ENCODE measurements around the gene USP48. TPM values are rescaled to one million over a fixed set of nuclear protein-coding genes. Genes with fewer than 3 reads are reported as not detected.

Gene USP48
- total RNA-seq, 4 donors from 2014 or later, result 11.5 to 24.4 (median 14.5) TPM

DNA sequence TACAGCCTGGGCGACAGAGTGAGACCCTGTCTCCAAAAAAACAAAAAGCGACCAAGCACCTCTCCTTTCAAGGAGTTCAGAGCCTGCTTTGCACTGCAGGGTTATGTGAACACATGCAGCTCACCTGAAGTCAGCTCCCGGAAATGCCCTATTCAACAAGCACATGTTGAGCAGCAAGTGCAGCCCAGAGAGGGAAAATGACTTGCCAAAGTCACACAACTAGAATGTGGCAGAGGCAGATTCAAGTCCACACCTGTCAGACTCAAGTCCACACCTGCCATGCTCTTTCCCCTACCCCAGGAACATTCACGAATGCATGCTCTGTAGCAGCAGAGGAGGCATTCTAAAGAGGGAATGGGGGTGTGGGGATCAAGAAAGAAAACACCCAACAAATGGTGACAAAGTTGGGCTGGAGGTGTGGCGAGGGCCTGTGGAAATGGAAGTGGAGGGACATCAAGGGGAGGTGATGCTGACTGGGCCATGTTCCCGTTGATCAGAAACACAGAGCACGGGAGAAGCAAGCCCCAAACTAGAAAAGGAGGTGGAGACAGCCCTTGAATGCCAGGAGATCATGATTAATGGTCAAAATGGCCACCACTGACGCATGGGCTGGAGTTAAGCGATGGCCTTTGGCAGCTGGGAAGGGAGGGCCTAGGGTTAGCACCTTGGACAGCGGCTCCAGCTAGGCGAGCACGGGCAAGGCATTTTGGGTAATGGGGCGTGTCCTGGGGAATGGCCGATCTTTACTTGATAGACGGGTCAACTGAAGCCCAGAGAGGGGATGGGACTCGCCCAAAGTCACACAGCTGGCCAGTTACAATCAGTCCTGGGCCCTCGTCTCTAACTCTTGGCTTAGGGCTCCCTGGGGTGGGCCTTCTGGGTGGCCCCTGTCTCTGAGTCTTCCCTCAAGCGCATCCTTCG lies 135.3 kb downstream of the USP48 start:
- H3K27me3 ChIP-seq, result peaks cover 27 to 31% (median 30%) of the 10 kb centered on the region in 3 donors

GRCh38 chr1:21645550-21645949 lies 137.4 kb downstream of the USP48 start:
- Histone ChIP-seq H3K36me3 (no peaks in the 10 kb centered on the region), H3K27ac (no peak overlapping the region), H3K27me3 (peaks cover 11 to 18% (median 17%) of the 10 kb centered on the region in 3 donors), H3K4me1 (no peaks in the 10 kb centered on the region), H3K9me3 (no peaks in the 10 kb centered on the region), H3K4me3 (no peak overlapping the region)
- DNase-seq (no peak), ATAC-seq (no peak)
- TF ChIP-seq, protein P1, sequence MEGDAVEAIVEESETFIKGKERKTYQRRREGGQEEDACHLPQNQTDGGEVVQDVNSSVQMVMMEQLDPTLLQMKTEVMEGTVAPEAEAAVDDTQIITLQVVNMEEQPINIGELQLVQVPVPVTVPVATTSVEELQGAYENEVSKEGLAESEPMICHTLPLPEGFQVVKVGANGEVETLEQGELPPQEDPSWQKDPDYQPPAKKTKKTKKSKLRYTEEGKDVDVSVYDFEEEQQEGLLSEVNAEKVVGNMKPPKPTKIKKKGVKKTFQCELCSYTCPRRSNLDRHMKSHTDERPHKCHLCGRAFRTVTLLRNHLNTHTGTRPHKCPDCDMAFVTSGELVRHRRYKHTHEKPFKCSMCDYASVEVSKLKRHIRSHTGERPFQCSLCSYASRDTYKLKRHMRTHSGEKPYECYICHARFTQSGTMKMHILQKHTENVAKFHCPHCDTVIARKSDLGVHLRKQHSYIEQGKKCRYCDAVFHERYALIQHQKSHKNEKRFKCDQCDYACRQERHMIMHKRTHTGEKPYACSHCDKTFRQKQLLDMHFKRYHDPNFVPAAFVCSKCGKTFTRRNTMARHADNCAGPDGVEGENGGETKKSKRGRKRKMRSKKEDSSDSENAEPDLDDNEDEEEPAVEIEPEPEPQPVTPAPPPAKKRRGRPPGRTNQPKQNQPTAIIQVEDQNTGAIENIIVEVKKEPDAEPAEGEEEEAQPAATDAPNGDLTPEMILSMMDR (IDR thresholded peaks at IDR 0.05 in 4 of 5, conservative IDR thresholded peaks at IDR 0.05 in 1 of 5), result no peak
- TF ChIP-seq POLR2A (IDR thresholded peaks at IDR 0.05), result no peak
- intact Hi-C loops (cut with DNase I; ENCODE audit: low total_unique reads) (no loop called here), in situ Hi-C loops (cut with MboI; ENCODE audit: low sequenced_read_pairs in 4 of 4) (no loop called here)

More for the DNA sequence above, 135.3 kb downstream of the USP48 start:
- no peaks in the 10 kb centered on the region for H3K4me1 ChIP-seq
- H3K36me3 ChIP-seq, result no peaks in the 10 kb centered on the region
- in situ Hi-C loops (cut with MboI; ENCODE audit: low sequenced_read_pairs in 4 of 4), result no loop called here
- ATAC-seq, result no peak
- H3K9me3 ChIP-seq, result no peaks in the 10 kb centered on the region
- H3K27ac ChIP-seq, result no peak overlapping the region
- intact Hi-C loops (cut with DNase I; ENCODE audit: low total_unique reads), result no loop called here
- no peak for DNase-seq
- no peak overlapping the region for H3K4me3 ChIP-seq
- TF ChIP-seq POLR2A (IDR thresholded peaks at IDR 0.05), result no peak
- TF ChIP-seq, protein P1 (IDR thresholded peaks at IDR 0.05 in 4 of 5, conservative IDR thresholded peaks at IDR 0.05 in 1 of 5), result no peak

- Histone ChIP-seq H3K36me3 (no peaks in the 10 kb centered on the region), H3K27ac (no peak overlapping the region), H3K4me3 (no peak overlapping the region), H3K9me3 (no peaks in the 10 kb centered on the region), H3K4me1 (no peaks in the 10 kb centered on the region), H3K27me3 (peaks cover 6 to 13% (median 11%) of the 10 kb centered on the region in 3 donors)
- in situ Hi-C loops (cut with MboI; ENCODE audit: low sequenced_read_pairs in 4 of 4), result no loop called here
- no peak for TF ChIP-seq POLR2A (IDR thresholded peaks at IDR 0.05)
- TF ChIP-seq, protein P1 (IDR thresholded peaks at IDR 0.05 in 4 of 5, conservative IDR thresholded peaks at IDR 0.05 in 1 of 5), result no peak
- ATAC-seq, result no peak
- intact Hi-C loops (cut with DNase I; ENCODE audit: low total_unique reads), result no loop called here
- no peak for DNase-seq
Measured at GRCh38 chr1:21644906-21645305, 138.0 kb downstream of the USP48 start.

GRCh38 chr1:21644348-21644747 lies 138.6 kb downstream of the USP48 start:
- TF ChIP-seq, protein P1 (IDR thresholded peaks at IDR 0.05 in 4 of 5, conservative IDR thresholded peaks at IDR 0.05 in 1 of 5), result no peak
- no peak for TF ChIP-seq POLR2A (IDR thresholded peaks at IDR 0.05)
- intact Hi-C loops (cut with DNase I; ENCODE audit: low total_unique reads), result no loop called here
- Histone ChIP-seq H3K27me3 (peaks cover 6 to 12% (median 11%) of the 10 kb centered on the region in 3 donors), H3K27ac (no peak overlapping the region), H3K36me3 (no peaks in the 10 kb centered on the region), H3K4me1 (no peaks in the 10 kb centered on the region), H3K4me3 (no peak overlapping the region), H3K9me3 (no peaks in the 10 kb centered on the region)
- in situ Hi-C loops (cut with MboI; ENCODE audit: low sequenced_read_pairs in 4 of 4), result no loop called here
- ATAC-seq (no peak), DNase-seq (no peak)

All from gastrocnemius medialis (tissue), 4 donors.